ENCODE data around the gene FMO1. TPM values are rescaled to one million over a fixed set of nuclear protein-coding genes. Genes with fewer than 3 reads are reported as not detected.

FMO1 gene
- total RNA-seq, 4 donors from 2014 or later, result 0.36 TPM; not detected in 3

DNA sequence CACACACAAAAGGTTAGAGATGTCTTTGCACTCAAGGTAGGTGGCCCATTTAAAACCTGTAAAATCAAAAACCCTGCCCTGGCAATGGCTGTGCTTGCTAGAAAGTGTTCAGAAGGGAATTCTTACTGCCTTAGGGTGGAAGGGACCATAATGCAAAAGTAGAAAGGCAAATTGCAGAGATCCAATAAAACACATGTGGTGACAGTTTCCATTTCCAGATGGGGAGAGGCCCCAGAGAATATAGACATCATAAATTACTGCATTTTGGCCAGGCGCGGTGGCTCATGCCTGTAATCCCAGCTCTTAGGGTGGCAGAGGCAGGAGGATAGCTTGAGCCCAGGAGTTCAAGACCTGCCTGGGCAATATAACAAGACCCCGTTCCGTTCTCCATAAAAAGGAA lies 13.0 kb downstream of the FMO1 start:
- in situ Hi-C loops (cut with MboI; ENCODE audit: low sequenced_read_pairs in 4 of 4) (no loop called here), intact Hi-C loops (cut with DNase I; ENCODE audit: low total_unique reads) (no loop called here)
- Histone ChIP-seq H3K9me3 (no peaks in the 10 kb centered on the region), H3K27me3 (no peaks in the 10 kb centered on the region), H3K4me3 (no peak overlapping the region), H3K27ac (no peak overlapping the region), H3K4me1 (no peaks in the 10 kb centered on the region), H3K36me3 (no peaks in the 10 kb centered on the region)
- TF ChIP-seq POLR2A (IDR thresholded peaks at IDR 0.05), result no peak
- DNase-seq (no peak), ATAC-seq (no peak)

DNA sequence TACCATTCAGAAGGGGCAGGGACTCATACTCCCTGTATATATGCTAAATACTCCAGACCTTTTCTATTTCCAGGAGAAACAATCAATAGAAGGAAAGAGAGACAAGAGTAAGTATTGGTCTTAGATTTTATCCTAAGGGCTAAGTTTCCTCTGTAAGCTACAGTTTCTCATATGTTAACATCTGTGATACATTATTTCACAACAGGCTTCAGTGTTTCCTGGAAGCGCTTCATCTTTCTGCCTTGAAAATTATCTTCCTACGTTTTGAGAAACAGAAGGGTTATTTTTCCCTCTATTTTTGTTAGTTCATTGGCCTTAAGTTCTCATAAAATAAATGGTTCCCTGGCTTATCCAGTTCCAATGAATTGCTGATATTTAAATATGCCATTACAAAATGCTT lies 15.6 kb downstream of the FMO1 start:
- no peak for TF ChIP-seq POLR2A (IDR thresholded peaks at IDR 0.05)
- TF ChIP-seq, protein P1, sequence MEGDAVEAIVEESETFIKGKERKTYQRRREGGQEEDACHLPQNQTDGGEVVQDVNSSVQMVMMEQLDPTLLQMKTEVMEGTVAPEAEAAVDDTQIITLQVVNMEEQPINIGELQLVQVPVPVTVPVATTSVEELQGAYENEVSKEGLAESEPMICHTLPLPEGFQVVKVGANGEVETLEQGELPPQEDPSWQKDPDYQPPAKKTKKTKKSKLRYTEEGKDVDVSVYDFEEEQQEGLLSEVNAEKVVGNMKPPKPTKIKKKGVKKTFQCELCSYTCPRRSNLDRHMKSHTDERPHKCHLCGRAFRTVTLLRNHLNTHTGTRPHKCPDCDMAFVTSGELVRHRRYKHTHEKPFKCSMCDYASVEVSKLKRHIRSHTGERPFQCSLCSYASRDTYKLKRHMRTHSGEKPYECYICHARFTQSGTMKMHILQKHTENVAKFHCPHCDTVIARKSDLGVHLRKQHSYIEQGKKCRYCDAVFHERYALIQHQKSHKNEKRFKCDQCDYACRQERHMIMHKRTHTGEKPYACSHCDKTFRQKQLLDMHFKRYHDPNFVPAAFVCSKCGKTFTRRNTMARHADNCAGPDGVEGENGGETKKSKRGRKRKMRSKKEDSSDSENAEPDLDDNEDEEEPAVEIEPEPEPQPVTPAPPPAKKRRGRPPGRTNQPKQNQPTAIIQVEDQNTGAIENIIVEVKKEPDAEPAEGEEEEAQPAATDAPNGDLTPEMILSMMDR (IDR thresholded peaks at IDR 0.05 in 4 of 5, conservative IDR thresholded peaks at IDR 0.05 in 1 of 5), result no peak
- Histone ChIP-seq H3K36me3 (no peaks in the 10 kb centered on the region), H3K9me3 (no peaks in the 10 kb centered on the region), H3K4me3 (no peak overlapping the region), H3K4me1 (no peaks in the 10 kb centered on the region), H3K27ac (no peak overlapping the region), H3K27me3 (no peaks in the 10 kb centered on the region)
- intact Hi-C loops (cut with DNase I; ENCODE audit: low total_unique reads) (no loop called here), in situ Hi-C loops (cut with MboI; ENCODE audit: low sequenced_read_pairs in 4 of 4) (no loop called here)
- ATAC-seq (no peak), DNase-seq (no peak)

DNA sequence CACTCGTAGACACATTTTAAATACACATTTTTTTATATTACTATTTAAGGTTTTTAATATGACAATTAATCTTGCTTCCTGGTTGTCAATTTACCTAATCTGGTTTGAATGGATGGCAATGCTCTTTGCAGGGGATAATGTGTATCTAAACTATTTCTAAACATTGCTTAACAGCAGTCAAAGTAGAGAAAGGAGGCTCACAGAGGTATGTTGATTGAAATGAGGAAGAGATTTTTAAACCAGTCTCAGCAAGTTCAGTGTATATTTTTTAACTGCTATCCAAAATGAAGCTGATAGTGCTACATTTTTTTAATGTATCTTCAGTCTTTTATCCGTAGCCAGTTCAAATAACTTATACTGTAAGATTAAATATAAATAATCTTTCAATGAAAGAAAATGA lies 17.4 kb downstream of the FMO1 start:
- intact Hi-C loops (cut with DNase I; ENCODE audit: low total_unique reads) (no loop called here), in situ Hi-C loops (cut with MboI; ENCODE audit: low sequenced_read_pairs in 4 of 4) (no loop called here)
- ATAC-seq (no peak), DNase-seq (no peak)
- no peaks in the 10 kb centered on the region for H3K27me3 ChIP-seq
- H3K36me3 ChIP-seq, result no peaks in the 10 kb centered on the region
- H3K4me1 ChIP-seq, result no peaks in the 10 kb centered on the region
- no peak overlapping the region for H3K27ac ChIP-seq
- H3K4me3 ChIP-seq, result no peak overlapping the region
- H3K9me3 ChIP-seq, result no peaks in the 10 kb centered on the region
- TF ChIP-seq POLR2A (IDR thresholded peaks at IDR 0.05), result no peak
- TF ChIP-seq, protein P1 (IDR thresholded peaks at IDR 0.05 in 4 of 5, conservative IDR thresholded peaks at IDR 0.05 in 1 of 5), result no peak

DNA sequence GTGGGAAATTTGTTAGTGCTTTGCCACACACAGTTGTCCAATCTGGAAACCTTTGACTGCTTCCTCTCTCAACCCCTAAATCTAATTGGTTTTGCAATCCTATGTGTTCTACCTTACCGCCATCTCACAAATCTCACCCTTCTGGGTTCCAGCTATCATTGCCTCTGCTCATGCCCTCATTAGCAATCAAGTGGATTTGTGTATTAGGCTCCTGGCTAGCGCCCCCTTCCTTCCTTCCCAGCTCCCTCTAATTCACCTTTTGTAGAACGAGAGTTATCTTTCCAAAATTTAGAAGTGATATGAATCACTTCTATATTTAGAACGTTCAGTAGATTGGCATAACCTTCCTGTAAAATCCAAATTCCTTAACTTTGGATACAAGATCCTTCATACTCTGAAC lies 18.6 kb downstream of the FMO1 start:
- in situ Hi-C loops (cut with MboI; ENCODE audit: low sequenced_read_pairs in 4 of 4) (no loop called here), intact Hi-C loops (cut with DNase I; ENCODE audit: low total_unique reads) (no loop called here)
- Histone ChIP-seq H3K27ac (no peak overlapping the region), H3K36me3 (no peaks in the 10 kb centered on the region), H3K27me3 (no peaks in the 10 kb centered on the region), H3K4me1 (no peaks in the 10 kb centered on the region), H3K4me3 (no peak overlapping the region), H3K9me3 (no peaks in the 10 kb centered on the region)
- DNase-seq (no peak), ATAC-seq (no peak)
- no peak for TF ChIP-seq POLR2A (IDR thresholded peaks at IDR 0.05)
- TF ChIP-seq, protein P1 (IDR thresholded peaks at IDR 0.05 in 4 of 5, conservative IDR thresholded peaks at IDR 0.05 in 1 of 5), result no peak

DNA sequence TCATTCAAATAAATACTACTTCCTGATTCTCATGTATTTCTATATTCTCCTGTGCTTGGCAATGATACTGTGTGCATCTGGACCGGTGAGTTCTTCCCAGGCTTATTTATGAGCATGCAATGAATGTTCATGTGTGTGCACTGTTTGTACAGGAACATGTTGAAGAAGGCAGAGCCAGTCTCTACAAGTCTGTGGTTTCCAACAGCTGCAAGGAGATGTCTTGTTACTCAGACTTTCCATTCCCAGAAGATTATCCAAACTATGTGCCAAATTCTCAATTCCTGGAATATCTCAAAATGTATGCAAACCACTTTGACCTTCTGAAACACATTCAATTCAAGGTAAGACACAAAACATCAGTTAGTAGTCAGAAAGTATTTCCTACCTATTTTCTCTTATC lies 19.1 kb downstream of the FMO1 start:
- H3K36me3 ChIP-seq, result no peaks in the 10 kb centered on the region
- H3K4me1 ChIP-seq, result no peaks in the 10 kb centered on the region
- ATAC-seq, result no peak
- no peaks in the 10 kb centered on the region for H3K27me3 ChIP-seq
- TF ChIP-seq, protein P1 (IDR thresholded peaks at IDR 0.05 in 4 of 5, conservative IDR thresholded peaks at IDR 0.05 in 1 of 5), result no peak
- no peak for TF ChIP-seq POLR2A (IDR thresholded peaks at IDR 0.05)
- no peak for DNase-seq
- H3K9me3 ChIP-seq, result no peaks in the 10 kb centered on the region
- intact Hi-C loops (cut with DNase I; ENCODE audit: low total_unique reads) (no loop called here), in situ Hi-C loops (cut with MboI; ENCODE audit: low sequenced_read_pairs in 4 of 4) (no loop called here)
- H3K4me3 ChIP-seq, result no peak overlapping the region
- no peak overlapping the region for H3K27ac ChIP-seq
